ENCODE data around the gene ABR.

ABR gene

GRCh38 chr17:958712-959451 lies 220.9 kb downstream of the ABR start:
- no peak for DNase-seq (ENCODE audit: low spot score)

DNA sequence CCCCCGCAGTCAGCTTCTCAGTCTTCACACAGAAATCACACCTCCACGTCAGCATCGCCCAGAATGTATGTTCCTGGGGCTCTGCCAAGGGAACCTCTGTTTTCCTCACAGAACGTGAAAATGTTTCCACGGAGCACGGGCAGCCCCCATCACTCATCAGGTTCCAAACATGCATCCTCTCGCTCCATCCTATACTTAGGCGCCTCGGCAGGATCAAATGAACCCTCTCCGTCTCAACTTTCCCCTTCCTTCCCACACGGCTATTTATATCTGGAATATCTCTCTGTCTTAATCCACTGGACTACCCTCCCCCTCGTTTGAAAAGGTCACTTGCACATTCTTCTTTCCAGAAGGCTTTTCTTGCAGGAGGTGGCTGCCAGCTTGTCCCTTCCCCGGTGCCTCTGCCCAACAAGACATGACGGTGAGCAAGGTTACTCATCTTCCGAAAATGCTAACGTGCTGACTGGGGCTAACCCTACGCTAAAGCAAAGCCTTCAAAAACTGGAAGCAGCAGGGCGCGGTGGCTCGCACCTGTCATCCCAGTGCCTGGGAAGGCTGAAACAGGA lies 221.8 kb downstream of the ABR start:
- DNase-seq (ENCODE audit: low spot score) = no peak

- DNase-seq (ENCODE audit: low spot score) = no peak
These were observed 222.9 kb downstream of the ABR start for GRCh38 chr17:956905-957304.

DNA sequence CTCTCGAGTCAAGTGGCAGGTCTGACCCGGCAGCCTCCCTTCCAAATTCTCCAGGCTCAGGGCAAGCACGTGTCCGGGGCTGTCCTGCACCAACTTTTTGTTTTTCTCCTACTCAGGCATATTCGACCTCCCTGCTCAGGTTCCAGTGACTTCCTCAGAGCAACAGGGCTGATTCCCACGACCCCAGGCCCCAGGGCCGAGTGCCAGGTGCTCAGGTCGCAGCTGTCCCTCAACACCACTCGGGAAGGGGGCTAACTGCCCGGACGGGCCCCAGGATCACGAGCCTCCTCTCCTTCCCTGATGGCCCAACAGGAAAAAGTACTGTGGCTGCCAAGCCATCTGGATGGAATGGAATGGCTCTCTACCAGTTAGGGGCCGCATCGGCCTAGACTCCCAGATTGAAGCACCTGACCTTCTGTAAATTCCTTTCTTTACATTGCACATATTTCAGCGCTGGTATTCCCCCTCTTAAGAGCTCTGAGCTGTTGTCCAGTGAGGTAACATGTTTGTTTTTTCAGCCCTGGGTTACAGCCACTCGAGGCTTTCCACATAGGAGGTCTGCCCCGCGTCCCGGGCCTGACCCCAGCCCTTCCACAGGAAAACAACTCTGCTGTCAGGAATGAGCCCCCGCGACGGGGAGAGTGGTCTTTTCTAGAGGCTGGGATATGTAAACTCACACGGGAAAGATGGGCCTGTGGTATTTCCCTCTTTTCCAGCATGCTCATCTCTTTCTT lies 225.2 kb downstream of the ABR start:
- no peak for DNase-seq (ENCODE audit: low spot score)

GRCh38 chr17:953767-954166 lies 226.0 kb downstream of the ABR start:
- no peak for DNase-seq (ENCODE audit: low spot score)
